Measurements from ENCODE around the gene VSTM4. TPM values are rescaled to one million over a fixed set of nuclear protein-coding genes. Genes with fewer than 3 reads are reported as not detected.
A peak's percentile ranks its signal among the peaks of the same experiment; 100 is the strongest.

VSTM4 gene
- polyA plus RNA-seq, 1 donor (not counting 4 experiments of a cell fraction or from before 2014, with no cell fraction given), result not detected

GRCh38 chr10:48978318-48978717 lies 137.0 kb downstream of the VSTM4 start:
- Histone ChIP-seq H3K27me3 (ENCODE audit: control insufficient read depth, extremely low read depth, insufficient read depth, low read length) (peaks cover 10% of the 10 kb centered on the region), H3K9ac (ENCODE audit: control insufficient read depth, extremely low read depth, insufficient read depth, low read length) (no peak overlapping the region), H3K27ac (ENCODE audit: control insufficient read depth, insufficient read depth, low read length) (no peak overlapping the region), H3K36me3 (ENCODE audit: control insufficient read depth in 2 of 2, extremely low read depth in 1 of 2, insufficient read depth in 2 of 2, low read length in 2 of 2) (no peaks in the 10 kb centered on the region), H3K9me3 (ENCODE audit: control insufficient read depth, low read depth, low read length) (no peaks in the 10 kb centered on the region), H3K9me1 (ENCODE audit: control insufficient read depth, extremely low read depth, insufficient read depth, low read length) (no peaks in the 10 kb centered on the region), H4K20me1 (ENCODE audit: control insufficient read depth, extremely low read depth, insufficient read depth, low read length) (no peaks in the 10 kb centered on the region), H3K4me3 (ENCODE audit: control insufficient read depth in 2 of 3, extremely low read depth in 1 of 3, insufficient read depth in 2 of 3, low read depth in 1 of 3, low read length in 3 of 3) (no peak overlapping the region), H2AFZ (ENCODE audit: control insufficient read depth, low read length) (no peak overlapping the region), H3K79me2 (ENCODE audit: control insufficient read depth, insufficient read depth, low read length) (no peaks in the 10 kb centered on the region), H3K4me1 (ENCODE audit: control insufficient read depth, extremely low read depth, insufficient read depth, low read length) (no peaks in the 10 kb centered on the region), H3K4me2 (ENCODE audit: control insufficient read depth, extremely low read depth, insufficient read depth, low read depth, low read length) (no peak overlapping the region)
- dilution Hi-C loops (cut with MboI; ENCODE audit: extremely low pct_ligation_motif_present, low sequenced_read_pairs), result no loop called here
- no peak for DNase-seq (ENCODE audit: low read depth, low spot score)
- no peak for TF ChIP-seq EZH2 (IDR thresholded peaks at IDR 0.05; ENCODE audit: low read length)
- TF ChIP-seq, protein P1, sequence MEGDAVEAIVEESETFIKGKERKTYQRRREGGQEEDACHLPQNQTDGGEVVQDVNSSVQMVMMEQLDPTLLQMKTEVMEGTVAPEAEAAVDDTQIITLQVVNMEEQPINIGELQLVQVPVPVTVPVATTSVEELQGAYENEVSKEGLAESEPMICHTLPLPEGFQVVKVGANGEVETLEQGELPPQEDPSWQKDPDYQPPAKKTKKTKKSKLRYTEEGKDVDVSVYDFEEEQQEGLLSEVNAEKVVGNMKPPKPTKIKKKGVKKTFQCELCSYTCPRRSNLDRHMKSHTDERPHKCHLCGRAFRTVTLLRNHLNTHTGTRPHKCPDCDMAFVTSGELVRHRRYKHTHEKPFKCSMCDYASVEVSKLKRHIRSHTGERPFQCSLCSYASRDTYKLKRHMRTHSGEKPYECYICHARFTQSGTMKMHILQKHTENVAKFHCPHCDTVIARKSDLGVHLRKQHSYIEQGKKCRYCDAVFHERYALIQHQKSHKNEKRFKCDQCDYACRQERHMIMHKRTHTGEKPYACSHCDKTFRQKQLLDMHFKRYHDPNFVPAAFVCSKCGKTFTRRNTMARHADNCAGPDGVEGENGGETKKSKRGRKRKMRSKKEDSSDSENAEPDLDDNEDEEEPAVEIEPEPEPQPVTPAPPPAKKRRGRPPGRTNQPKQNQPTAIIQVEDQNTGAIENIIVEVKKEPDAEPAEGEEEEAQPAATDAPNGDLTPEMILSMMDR (optimal IDR thresholded peaks at IDR 0.05 in 1 of 3, IDR thresholded peaks at IDR 0.05 in 1 of 3, conservative IDR thresholded peaks at IDR 0.05 in 1 of 3; ENCODE audit: extremely low read depth in 1 of 3, insufficient read depth in 2 of 3, low read length in 3 of 3), result no peak
- no peak for FAIRE-seq

DNA sequence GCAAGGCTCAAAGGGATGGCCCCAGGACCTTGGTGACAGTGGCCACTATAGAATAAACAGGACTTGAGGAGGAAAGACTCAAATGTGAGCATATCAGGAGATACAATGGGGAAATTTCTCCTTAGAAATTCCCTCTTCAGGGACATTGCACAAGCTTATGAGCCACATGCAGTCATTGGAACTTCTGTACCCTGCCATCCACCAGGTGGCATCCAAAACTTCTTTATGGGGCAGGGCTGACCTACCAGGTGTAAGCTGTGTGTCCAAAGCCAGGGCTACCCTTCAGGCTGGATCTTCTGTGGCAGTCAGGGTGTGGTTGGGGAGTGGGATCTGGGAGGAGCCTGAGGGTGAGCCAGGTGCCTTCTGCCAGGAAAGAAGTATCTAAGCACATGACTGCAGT lies 139.1 kb downstream of the VSTM4 start:
- Histone ChIP-seq H3K9me3 (ENCODE audit: control insufficient read depth, low read depth, low read length) (no peaks in the 10 kb centered on the region), H4K20me1 (ENCODE audit: control insufficient read depth, extremely low read depth, insufficient read depth, low read length) (no peaks in the 10 kb centered on the region), H3K79me2 (ENCODE audit: control insufficient read depth, insufficient read depth, low read length) (no peaks in the 10 kb centered on the region), H2AFZ (ENCODE audit: control insufficient read depth, low read length) (no peak overlapping the region), H3K27me3 (ENCODE audit: control insufficient read depth, extremely low read depth, insufficient read depth, low read length) (peaks cover 8% of the 10 kb centered on the region), H3K4me3 (ENCODE audit: control insufficient read depth in 2 of 3, extremely low read depth in 1 of 3, insufficient read depth in 2 of 3, low read depth in 1 of 3, low read length in 3 of 3) (no peak overlapping the region), H3K9ac (ENCODE audit: control insufficient read depth, extremely low read depth, insufficient read depth, low read length) (no peak overlapping the region), H3K27ac (ENCODE audit: control insufficient read depth, insufficient read depth, low read length) (no peak overlapping the region), H3K9me1 (ENCODE audit: control insufficient read depth, extremely low read depth, insufficient read depth, low read length) (no peaks in the 10 kb centered on the region), H3K36me3 (ENCODE audit: control insufficient read depth in 2 of 2, extremely low read depth in 1 of 2, insufficient read depth in 2 of 2, low read length in 2 of 2) (no peaks in the 10 kb centered on the region), H3K4me2 (ENCODE audit: control insufficient read depth, extremely low read depth, insufficient read depth, low read depth, low read length) (no peak overlapping the region), H3K4me1 (ENCODE audit: control insufficient read depth, extremely low read depth, insufficient read depth, low read length) (no peaks in the 10 kb centered on the region)
- no peak for DNase-seq (ENCODE audit: low read depth, low spot score)
- FAIRE-seq, result no peak
- no peak for TF ChIP-seq EZH2 (IDR thresholded peaks at IDR 0.05; ENCODE audit: low read length)
- TF ChIP-seq, protein P1 (optimal IDR thresholded peaks at IDR 0.05 in 1 of 3, IDR thresholded peaks at IDR 0.05 in 1 of 3, conservative IDR thresholded peaks at IDR 0.05 in 1 of 3; ENCODE audit: extremely low read depth in 1 of 3, insufficient read depth in 2 of 3, low read length in 3 of 3), result peak; percentile 16 to 54 (median 30)
- dilution Hi-C loops (cut with MboI; ENCODE audit: extremely low pct_ligation_motif_present, low sequenced_read_pairs), result no loop called here
